GM12864 (cell line): ENCODE results near the gene SPNS3.

Source experiments
- DNase-seq: peaks from one replicate; pipeline ENCODE4 v3.0.0-alpha.2; 2011; ENCODE audit warnings: low read depth
- H3K4me3 ChIP-seq: 2 replicates; pipeline ENCODE4 v1.5.1; 2011; ENCODE audit warnings: mild to moderate bottlenecking, low read depth, low read length, control low read depth
- TF ChIP-seq, protein P1 (sequence below): IDR thresholded peaks from 2 replicates; pipeline ENCODE4 v1.5.1; 2011; ENCODE audit warnings: low read depth, mild to moderate bottlenecking, moderate library complexity, low read length, control low read depth, inconsistent platforms; ENCODE audit errors: missing control alignments

Gene SPNS3

DNA sequence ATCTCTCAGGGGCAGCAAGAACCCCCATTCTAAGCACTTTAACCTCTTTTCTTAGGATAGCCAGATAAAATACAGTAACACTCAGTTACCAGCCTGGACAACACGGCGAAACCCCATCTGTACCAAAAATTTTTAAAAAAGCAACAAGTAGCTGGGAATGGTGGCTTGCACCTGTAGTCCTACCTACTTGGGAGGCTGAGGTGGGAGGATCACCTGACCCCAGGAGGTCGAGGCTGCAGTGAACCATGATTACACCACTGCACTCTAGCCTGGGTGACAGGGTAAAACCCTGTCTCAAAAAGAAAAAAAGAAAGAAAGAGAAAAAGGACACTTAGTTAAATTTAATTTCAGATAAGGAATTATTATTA is 38.6 kb upstream of the SPNS3 start:
- DNase-seq = no peak
- H3K4me3 ChIP-seq = no peak overlapping the region
- TF ChIP-seq, protein P1, sequence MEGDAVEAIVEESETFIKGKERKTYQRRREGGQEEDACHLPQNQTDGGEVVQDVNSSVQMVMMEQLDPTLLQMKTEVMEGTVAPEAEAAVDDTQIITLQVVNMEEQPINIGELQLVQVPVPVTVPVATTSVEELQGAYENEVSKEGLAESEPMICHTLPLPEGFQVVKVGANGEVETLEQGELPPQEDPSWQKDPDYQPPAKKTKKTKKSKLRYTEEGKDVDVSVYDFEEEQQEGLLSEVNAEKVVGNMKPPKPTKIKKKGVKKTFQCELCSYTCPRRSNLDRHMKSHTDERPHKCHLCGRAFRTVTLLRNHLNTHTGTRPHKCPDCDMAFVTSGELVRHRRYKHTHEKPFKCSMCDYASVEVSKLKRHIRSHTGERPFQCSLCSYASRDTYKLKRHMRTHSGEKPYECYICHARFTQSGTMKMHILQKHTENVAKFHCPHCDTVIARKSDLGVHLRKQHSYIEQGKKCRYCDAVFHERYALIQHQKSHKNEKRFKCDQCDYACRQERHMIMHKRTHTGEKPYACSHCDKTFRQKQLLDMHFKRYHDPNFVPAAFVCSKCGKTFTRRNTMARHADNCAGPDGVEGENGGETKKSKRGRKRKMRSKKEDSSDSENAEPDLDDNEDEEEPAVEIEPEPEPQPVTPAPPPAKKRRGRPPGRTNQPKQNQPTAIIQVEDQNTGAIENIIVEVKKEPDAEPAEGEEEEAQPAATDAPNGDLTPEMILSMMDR = no peak

DNA sequence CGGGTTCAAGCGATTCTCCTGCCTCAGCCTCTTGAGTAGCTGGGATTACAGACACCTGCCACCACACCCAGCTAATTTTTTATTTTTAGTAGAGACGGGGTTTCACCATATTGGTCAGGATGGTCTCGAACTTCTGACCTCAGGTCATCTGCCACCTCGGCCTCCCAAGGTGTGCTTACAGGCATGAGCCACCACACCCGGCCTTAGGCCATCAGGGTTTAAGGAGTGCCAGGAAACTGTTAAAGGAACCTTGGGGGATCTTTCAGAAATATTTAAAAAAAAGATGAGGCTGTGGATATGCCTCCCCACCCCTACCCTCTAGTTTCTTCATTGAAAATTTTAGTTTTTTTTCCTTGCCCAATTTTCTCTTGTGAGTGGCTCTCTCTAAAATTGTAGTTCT is 35.9 kb upstream of the SPNS3 start:
- TF ChIP-seq, protein P1 = no peak
- H3K4me3 ChIP-seq = no peak overlapping the region
- no peak for DNase-seq

DNA sequence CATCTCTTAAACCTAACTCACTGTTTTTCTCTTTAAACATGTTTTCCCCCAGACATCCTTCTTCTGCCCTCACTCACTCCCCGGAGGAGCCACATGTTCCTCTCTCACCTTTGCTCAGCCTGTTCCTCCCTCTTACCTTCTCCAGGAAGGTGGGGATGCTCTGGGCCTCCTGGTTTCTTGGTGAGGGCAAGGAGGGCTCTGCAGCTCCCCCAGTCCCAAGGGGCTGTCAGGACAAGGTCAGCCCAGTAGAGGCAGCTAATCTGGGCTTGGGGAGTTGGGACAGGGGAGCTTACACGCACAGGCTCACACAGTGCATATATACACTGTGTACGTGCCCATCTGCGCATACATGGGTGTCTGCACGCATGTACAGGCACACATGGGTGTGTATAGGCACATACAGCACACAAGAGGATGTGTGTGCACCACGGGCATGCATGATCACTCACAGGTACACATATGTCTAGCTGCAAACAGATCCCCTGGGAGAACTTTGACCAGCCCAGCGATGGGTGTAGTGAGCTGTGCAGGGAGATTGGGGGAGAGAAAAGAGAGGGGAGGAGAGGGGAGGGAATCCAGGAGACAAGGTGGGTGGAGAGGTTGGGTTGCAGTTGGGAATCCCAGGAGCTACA is 28.6 kb upstream of the SPNS3 start:
- TF ChIP-seq, protein P1 = no peak
- no peak for DNase-seq
- H3K4me3 ChIP-seq = no peak overlapping the region

DNA sequence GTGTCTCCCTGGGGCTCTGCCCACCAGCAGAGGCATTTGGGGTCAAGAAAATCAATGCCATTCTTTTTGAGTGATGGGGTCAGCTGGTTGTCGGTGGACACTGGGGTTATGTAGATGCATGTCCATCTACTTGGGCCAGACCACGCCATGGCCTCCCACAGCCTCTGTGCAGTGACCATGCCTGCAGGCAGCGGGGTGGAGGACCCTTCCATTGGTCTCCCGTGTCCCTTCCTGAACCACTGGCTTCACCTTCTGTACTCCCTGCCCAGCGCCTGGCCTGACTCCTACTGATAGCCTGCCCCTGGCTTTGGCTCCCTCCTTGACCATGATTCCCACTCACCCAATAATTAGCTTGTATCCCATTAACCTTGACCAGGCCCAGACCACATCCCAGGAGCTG is 28.0 kb upstream of the SPNS3 start:
- H3K4me3 ChIP-seq = no peak overlapping the region
- TF ChIP-seq, protein P1 = no peak
- DNase-seq = no peak

DNA sequence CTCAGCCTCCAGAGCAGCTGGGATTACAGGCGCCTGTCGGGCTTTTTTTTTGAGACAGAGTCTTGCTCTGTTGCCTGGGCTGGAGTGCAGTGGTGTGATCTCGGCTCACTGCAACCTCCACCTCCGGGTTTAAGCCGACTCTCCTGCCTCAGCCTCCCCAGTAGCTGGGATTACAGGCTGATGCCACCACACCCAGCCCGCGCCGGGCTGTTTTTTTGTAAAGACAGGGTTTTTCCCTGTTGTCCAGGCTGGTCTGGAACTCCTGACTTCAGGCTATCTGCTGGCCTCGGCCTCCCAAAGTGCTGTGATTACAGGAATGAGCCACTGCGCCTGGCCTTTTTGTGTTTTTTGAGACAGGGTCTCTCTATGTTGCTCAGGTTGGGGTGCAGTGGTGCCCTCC is 27.4 kb upstream of the SPNS3 start:
- no peak for DNase-seq
- TF ChIP-seq, protein P1 = no peak
- no peak overlapping the region for H3K4me3 ChIP-seq

DNA sequence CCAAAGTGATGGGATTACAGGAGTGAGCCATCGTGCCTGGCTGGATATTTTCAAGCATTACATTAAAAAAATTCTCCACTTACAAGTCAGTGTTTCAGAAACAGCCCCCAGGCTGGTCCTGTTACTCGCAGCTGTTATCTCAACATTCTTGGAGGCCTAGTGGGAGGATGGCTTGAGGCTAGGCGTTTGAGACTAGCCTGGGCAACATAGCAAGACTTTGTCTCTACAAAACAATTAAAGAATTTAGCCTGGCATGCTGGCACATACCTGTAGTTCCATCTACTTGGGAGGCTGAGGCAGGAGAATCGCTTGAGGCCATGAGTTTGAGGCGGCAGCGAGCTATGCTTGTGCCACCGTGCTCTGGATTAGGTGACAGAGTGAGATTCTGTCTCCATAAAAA is 26.5 kb upstream of the SPNS3 start:
- TF ChIP-seq, protein P1 = no peak
- DNase-seq = no peak
- no peak overlapping the region for H3K4me3 ChIP-seq

DNA sequence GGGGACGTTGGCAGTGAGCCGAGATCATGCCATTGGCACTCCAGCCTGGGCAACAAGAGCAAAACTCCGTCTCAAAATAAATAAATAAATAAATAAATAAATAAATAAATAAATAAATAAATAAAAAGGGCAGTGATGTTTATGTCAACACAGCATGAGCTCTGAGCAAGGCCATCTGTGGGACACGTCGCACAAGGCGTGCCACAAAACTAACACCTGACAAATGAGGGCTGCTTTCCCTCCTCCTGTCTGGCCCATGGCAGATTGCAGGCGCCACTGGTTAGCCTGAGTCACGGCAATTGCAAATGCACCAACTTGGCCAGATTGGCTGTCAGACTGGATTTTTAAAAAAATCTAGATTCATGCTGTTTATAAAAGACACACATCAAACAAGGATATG is 25.9 kb upstream of the SPNS3 start:
- H3K4me3 ChIP-seq = no peak overlapping the region
- no peak for DNase-seq
- TF ChIP-seq, protein P1 = no peak
